Measurements from ENCODE around the gene FAM53C.

The FAM53C gene

GRCh38 chr5:138349852-138350562 is 11.9 kb downstream of the FAM53C start:
- FAIRE-seq (no peak), DNase-seq (ENCODE audit: extremely low spot score, insufficient read length, low read depth) (no peak)

- FAIRE-seq (no peak), DNase-seq (ENCODE audit: extremely low spot score, insufficient read length, low read depth) (no peak)
Measured at GRCh38 chr5:138350563-138350890, 12.5 kb downstream of the FAM53C start.

- no peak for DNase-seq (ENCODE audit: extremely low spot score, insufficient read length, low read depth)
- no peak for FAIRE-seq
Measured at GRCh38 chr5:138351056-138351455, 13.0 kb downstream of the FAM53C start.

GRCh38 chr5:138351517-138351916 is 13.5 kb downstream of the FAM53C start:
- FAIRE-seq (no peak), DNase-seq (ENCODE audit: extremely low spot score, insufficient read length, low read depth) (no peak)

- FAIRE-seq = peak; percentile 88
Measured at GRCh38 chr5:138352071-138352721, 14.1 kb downstream of the FAM53C start, which contains the start of gene KDM3B. Gene KDM3B (plus strand): TSS chr5:138352685. CDS start chr5:138352796, 111 bp downstream.

GRCh38 chr5:138352722-138353559 is 14.9 kb downstream of the FAM53C start:
- DNase-seq (ENCODE audit: extremely low spot score, insufficient read length, low read depth) (peak; percentile 35), FAIRE-seq (peak; percentile 48)

More at GRCh38 chr5:138352071-138352721, 14.1 kb downstream of the FAM53C start, which contains the start of gene KDM3B:
- peak; percentile 91 for DNase-seq (ENCODE audit: extremely low spot score, insufficient read length, low read depth)

GRCh38 chr5:138353560-138354080 is 15.6 kb downstream of the FAM53C start:
- no peak for DNase-seq (ENCODE audit: extremely low spot score, insufficient read length, low read depth)
- no peak for FAIRE-seq

- no peak for DNase-seq (ENCODE audit: extremely low spot score, insufficient read length, low read depth)
- FAIRE-seq = no peak
Measured at GRCh38 chr5:138354387-138354786, 16.3 kb downstream of the FAM53C start.

GRCh38 chr5:138354926-138355378 is 16.9 kb downstream of the FAM53C start:
- FAIRE-seq (peak; percentile 83), DNase-seq (ENCODE audit: extremely low spot score, insufficient read length, low read depth) (no peak)

- DNase-seq (ENCODE audit: extremely low spot score, insufficient read length, low read depth) (no peak), FAIRE-seq (no peak)
Measured at GRCh38 chr5:138359621-138360020, 21.6 kb downstream of the FAM53C start.

- FAIRE-seq (no peak), DNase-seq (ENCODE audit: extremely low spot score, insufficient read length, low read depth) (no peak)
Measured at GRCh38 chr5:138360941-138361452, 22.9 kb downstream of the FAM53C start.

GRCh38 chr5:138364576-138364975 is 26.5 kb downstream of the FAM53C start:
- DNase-seq (ENCODE audit: extremely low spot score, insufficient read length, low read depth) = no peak
- FAIRE-seq = no peak

- FAIRE-seq = no peak
- DNase-seq (ENCODE audit: extremely low spot score, insufficient read length, low read depth) = no peak
Measured at GRCh38 chr5:138366632-138367382, 28.7 kb downstream of the FAM53C start.

GRCh38 chr5:138369261-138369660 is 31.2 kb downstream of the FAM53C start:
- FAIRE-seq = no peak
- no peak for DNase-seq (ENCODE audit: extremely low spot score, insufficient read length, low read depth)

- FAIRE-seq (peak; percentile 39), DNase-seq (ENCODE audit: extremely low spot score, insufficient read length, low read depth) (no peak)
Measured at GRCh38 chr5:138369706-138370105, 31.6 kb downstream of the FAM53C start.

- no peak for FAIRE-seq
- DNase-seq (ENCODE audit: extremely low spot score, insufficient read length, low read depth) = no peak
Measured at GRCh38 chr5:138370537-138370936, 32.5 kb downstream of the FAM53C start.

- DNase-seq (ENCODE audit: extremely low spot score, insufficient read length, low read depth) = no peak
- peak; percentile 12 for FAIRE-seq
Measured at GRCh38 chr5:138371454-138371853, 33.4 kb downstream of the FAM53C start.

- FAIRE-seq = peak; percentile 35
Measured at GRCh38 chr5:138372225-138372624, 34.2 kb downstream of the FAM53C start.

GRCh38 chr5:138372653-138373052 is 34.6 kb downstream of the FAM53C start:
- DNase-seq (ENCODE audit: extremely low spot score, insufficient read length, low read depth) (no peak), FAIRE-seq (no peak)

More at GRCh38 chr5:138372225-138372624, 34.2 kb downstream of the FAM53C start:
- no peak for DNase-seq (ENCODE audit: extremely low spot score, insufficient read length, low read depth)
